GM18502 (cell line): Measurements from ENCODE around the gene CLMP.

ENCODE experiments used
- ATAC-seq: cut with Tn5 transposase; IDR thresholded peaks from one replicate; pipeline ENCODE4 v1.9.1; 2021; ENCODE audit warnings: mild to moderate bottlenecking; ENCODE audit not compliant: unreplicated experiment, poor library complexity

The CLMP gene

GRCh38 chr11:123194337-123195187 lies 486 bp downstream of the CLMP start:
- ATAC-seq = no peak

GRCh38 chr11:123193742-123194141 lies 1.3 kb downstream of the CLMP start:
- ATAC-seq = no peak

GRCh38 chr11:123191939-123192338 lies 3.1 kb downstream of the CLMP start:
- ATAC-seq = no peak

- no peak for ATAC-seq
Observed at GRCh38 chr11:123190518-123190917, 4.5 kb downstream of the CLMP start.

GRCh38 chr11:123188508-123189165 lies 6.4 kb downstream of the CLMP start:
- no peak for ATAC-seq

GRCh38 chr11:123187665-123188507 lies 7.2 kb downstream of the CLMP start:
- no peak for ATAC-seq

- ATAC-seq = no peak
Observed at GRCh38 chr11:123187248-123187647, 7.8 kb downstream of the CLMP start.

GRCh38 chr11:123186286-123186685 lies 8.8 kb downstream of the CLMP start:
- ATAC-seq = no peak

- ATAC-seq = no peak
Observed at GRCh38 chr11:123185326-123185725, 9.7 kb downstream of the CLMP start.

GRCh38 chr11:123184531-123184930 lies 10.5 kb downstream of the CLMP start:
- no peak for ATAC-seq

GRCh38 chr11:123183391-123184099 lies 11.5 kb downstream of the CLMP start:
- no peak for ATAC-seq

GRCh38 chr11:123181767-123182500 lies 13.1 kb downstream of the CLMP start:
- ATAC-seq = no peak

GRCh38 chr11:123181075-123181474 lies 14.0 kb downstream of the CLMP start:
- no peak for ATAC-seq

GRCh38 chr11:123180574-123180973 lies 14.5 kb downstream of the CLMP start:
- ATAC-seq = no peak

GRCh38 chr11:123180166-123180565 lies 14.9 kb downstream of the CLMP start:
- ATAC-seq = no peak

- no peak for ATAC-seq
Observed at GRCh38 chr11:123179586-123179985, 15.5 kb downstream of the CLMP start.

- no peak for ATAC-seq
Observed at GRCh38 chr11:123178186-123178585, 16.9 kb downstream of the CLMP start.

- ATAC-seq = no peak
Observed at GRCh38 chr11:123176785-123177184, 18.3 kb downstream of the CLMP start.
